ENCODE results near the gene CD2BP2.
"Not testable (repeated sequence)": the region's sequence is repeated elsewhere in the genome, so short reads cannot be mapped to it uniquely, and the experiment has no call there.

GRCh38 chr16:30335028-30335597 lies 20.0 kb downstream of the CD2BP2 start:
- not testable (repeated sequence) for TF ChIP-seq CTCF (IDR thresholded peaks at IDR 0.05)
- TF ChIP-seq POLR2A (IDR thresholded peaks at IDR 0.05), result peak; percentile 13 to 94

Data from thyroid gland (tissue), 4 donors.